NCI-H1105 treated with DMSO at 0.1 percent for 48 hours (cell line): Measurements from ENCODE around the gene SLFN12L.
"Not testable (repeated sequence)": the region's sequence is repeated elsewhere in the genome, so short reads cannot be mapped to it uniquely, and the experiment has no call there.

ENCODE experiments used
- DNase-seq: peaks from one replicate; lab custom pipeline; 2025; lab: John Stamatoyannopoulos, UW

SLFN12L gene

GRCh38 chr17:35537601-35538141 is at the start of gene SLFN12L:
Gene SLFN12L (minus strand): TSS chr17:35537678. CDS start chr17:35522364, 15,314 bp downstream.
- no peak for DNase-seq

DNA sequence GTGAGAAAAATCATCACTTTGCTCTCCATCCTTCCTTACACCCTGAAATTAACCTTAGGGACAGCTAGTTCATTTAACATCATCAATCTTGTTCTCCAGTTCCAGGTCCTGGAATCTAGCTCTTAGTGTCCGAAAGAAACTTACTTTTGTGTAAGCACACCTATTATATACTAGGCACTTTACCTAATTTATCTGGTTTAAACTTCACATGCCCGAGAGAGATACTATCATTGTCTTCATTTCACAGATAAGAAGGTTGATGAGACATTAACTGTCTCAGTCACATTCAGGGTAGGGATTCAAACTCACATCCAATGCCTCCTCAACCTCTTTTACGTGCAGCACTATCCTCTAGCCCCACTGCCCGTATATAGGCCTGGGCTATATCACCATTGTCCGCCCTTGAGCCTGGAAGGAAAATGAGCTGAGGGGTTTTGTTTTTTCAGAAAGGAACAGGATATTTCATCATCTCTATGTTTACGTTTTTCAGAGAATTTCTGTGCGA is 49.1 kb upstream of the SLFN12L start:
- DNase-seq, result no peak

GRCh38 chr17:35584061-35584460 is 46.6 kb upstream of the SLFN12L start:
- no peak for DNase-seq

GRCh38 chr17:35578929-35579432 is 41.5 kb upstream of the SLFN12L start:
- no peak for DNase-seq

DNA sequence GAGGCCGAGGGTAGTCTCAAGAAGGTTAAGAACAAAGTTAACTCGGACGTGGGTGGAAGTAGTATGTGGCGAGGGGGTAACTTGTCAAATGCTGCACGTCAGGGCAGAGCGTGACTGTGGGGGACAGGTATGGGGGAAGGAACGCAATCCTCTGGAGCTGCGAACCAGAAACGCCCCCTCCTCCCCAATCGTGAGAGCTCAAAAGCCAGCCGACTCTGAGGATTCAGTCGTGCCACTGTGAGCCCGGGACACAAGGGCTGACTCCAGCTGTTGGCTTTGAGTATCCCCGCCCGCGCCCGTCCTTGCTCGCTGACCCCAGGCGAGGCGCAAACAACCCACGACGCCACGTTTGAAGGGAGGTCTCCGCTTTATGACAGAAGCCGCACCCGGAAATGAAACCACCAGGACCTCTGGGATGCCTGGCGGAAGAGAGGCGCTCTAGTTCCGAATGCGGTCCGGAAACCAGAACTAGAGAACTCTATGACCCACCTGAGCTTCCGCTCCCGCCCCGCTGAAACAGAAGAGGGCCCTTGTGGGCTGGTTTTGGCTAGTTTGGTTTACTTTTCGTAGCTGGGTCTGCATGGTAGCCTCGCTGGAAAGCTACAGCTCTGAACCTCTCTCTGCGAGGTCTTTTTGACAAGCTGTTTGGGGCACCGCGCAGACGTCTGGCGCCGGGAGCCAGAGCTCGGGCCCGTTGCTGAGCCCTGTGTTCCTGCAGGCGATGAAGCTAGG is 40.9 kb upstream of the SLFN12L start, which contains the start of gene PEX12:
Gene PEX12 (minus strand): TSS at position 375 of the 732 bp plus-strand sequence. CDS start 550 bp downstream, outside the sequence.
- DNase-seq, result peak; percentile 87

DNA sequence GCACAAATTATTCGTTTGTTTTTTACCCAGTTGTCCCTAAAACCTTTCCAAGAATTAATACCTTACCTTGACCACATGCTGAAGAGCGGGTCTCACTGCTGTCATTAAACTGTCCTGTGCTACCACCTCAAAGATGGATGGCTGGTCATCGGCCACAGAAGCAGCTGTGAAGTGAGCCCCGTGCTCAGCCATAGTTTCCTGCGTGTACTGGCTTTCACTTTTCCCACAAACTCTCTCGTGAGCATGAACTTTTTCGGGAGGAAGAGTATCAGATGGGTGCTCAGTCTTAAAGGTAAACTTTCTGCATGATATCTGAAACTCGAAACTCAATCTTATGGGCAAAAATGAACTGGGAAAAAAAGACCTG is 40.3 kb upstream of the SLFN12L start:
- DNase-seq, result no peak

- no peak for DNase-seq
Observed at GRCh38 chr17:35575759-35576158, 38.3 kb upstream of the SLFN12L start.

GRCh38 chr17:35569405-35569804 is 31.9 kb upstream of the SLFN12L start:
- no peak for DNase-seq

GRCh38 chr17:35568561-35568960 is 31.1 kb upstream of the SLFN12L start:
- no peak for DNase-seq

DNA sequence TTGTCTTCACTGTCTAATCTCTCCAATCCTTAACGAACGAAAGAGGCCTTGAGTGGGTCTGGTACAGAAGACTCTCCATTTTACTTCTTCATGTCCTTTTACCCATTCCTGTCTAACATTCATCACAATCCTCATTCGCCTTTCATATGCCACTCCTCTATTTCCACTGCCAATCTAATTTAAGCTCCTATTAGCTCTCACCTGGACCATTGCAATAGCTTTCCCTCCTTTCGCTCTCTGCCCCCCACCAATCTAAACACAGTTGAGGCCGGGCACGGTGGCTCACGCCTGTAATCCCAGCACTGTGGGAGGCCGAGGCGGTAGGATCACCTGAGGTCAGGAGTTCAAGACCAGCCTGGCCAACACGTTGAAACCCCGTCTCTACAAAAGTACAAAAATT is 29.5 kb upstream of the SLFN12L start:
- DNase-seq, result no peak

DNA sequence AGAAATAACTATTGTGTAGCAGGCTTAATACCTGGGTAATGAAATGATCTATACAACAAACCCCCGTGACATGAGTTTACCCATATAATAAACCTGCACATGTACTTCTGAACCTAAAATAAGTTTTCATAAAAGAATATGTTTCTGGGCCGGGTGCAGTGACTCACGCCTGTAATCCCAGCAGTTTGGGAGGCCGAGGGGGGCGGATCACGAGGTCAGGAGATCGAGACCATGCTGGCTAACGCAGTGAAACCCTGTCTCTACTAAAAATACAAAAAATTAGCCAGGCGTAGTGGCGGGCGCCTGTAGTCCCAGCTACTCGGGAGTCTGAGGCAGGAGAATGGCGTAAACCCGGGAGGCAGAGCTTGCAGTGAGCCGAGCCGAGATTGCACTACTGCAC is 25.7 kb upstream of the SLFN12L start:
- DNase-seq, result not testable (repeated sequence)

DNA sequence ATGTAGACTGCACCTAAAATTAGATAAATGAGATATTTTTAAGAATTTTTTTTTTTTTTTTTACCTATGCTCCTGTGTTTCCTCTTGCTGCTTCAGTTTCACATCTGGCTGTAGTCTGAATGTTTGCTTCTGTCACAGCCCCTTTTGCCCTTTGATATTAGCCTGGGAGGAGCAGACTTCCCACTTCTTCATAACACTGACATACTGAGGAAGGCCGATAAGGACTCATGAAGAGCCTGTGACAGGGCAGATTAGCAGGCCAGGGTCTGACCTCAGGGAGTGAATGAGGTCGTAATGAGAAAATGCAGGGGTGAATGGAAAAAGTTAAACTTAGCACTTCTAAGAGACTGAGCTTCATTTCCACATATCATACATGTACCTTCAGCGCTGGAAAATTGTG is 23.2 kb upstream of the SLFN12L start, which contains the start of gene SLFN14:
Gene SLFN14 (minus strand): TSS at position 117 of the 400 bp plus-strand sequence. CDS start 2,757 bp downstream, outside the sequence.
- no peak for DNase-seq

- no peak for DNase-seq
Observed at GRCh38 chr17:35559495-35560210, 22.2 kb upstream of the SLFN12L start.

DNA sequence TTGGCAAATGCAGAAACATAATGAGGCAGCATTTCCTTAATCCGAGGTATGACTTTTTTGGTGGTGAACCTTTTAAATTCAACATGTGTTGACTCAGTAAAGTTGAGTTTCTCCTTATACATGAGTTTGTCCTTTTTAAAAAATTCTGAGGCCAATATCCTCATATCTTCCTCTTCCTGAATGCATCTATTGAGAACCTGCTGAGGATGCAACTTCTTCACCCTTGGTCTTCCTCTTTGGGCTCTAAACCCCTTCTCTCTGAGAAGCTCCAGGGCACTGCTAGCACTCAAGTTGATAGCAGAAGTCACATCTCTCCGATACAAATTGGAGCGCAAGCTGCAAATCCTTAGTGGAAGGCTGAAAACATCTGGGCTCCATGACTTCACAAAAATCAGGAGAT is 19.9 kb upstream of the SLFN12L start:
- DNase-seq, result no peak

DNA sequence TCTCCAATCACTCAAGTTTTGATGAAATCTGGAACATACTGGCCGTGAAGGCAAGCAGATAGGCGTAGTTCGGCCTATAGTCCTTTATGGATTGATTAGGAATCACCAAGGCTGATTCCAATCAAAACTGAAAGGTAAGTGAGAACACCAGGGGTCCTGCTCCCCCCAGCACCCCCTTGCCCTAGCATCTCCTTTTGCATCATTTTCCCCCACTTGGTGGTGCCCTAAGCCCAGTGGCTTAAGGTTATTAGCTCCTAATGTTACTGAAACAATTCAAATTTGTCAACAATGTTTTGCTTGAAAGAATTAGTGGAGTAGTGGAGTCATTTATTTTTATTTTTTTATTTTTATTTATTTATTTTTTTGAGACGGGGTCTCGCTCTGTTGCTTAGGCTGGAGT is 18.2 kb upstream of the SLFN12L start:
- no peak for DNase-seq

DNA sequence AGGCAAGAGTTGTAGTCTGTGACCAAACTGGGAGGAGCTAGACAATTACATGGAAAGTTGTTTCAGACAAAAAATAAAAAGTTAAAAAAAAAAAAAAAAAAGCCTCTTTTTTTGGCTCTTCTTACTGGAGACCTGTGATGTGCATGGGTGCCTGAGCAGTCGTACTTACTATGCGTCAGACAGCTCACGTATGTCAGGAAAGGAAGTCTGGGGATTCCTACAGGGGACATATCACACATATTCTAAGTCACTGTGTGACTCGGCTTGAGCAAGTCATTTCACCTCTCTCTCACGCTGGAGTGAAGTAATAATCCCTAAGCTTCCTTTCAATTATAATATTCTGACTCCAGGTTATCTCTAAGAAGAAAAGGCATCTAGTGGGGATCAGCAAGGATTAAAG is 17.2 kb upstream of the SLFN12L start:
- DNase-seq, result no peak

GRCh38 chr17:35553310-35553709 is 15.8 kb upstream of the SLFN12L start:
- DNase-seq, result no peak

DNA sequence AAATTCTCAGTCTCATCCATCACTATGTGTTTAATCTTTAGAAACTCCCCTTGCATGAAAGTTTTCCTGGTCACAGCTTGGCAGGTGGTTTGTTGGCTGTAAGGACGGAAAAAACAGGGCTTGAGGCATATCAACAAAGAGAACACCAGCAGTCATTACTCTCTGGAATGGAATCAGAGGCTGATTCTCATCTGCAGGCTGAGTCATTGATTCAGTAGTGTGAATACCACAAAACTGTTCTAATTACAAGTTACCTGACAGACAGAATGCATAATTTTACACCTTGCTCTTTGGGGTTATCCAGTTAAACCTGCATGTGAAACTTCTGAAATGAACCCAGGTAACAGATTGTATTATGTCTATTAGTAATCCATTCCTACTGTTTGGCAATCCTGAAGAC is 11.5 kb upstream of the SLFN12L start:
- DNase-seq, result no peak

- DNase-seq, result no peak
Observed at GRCh38 chr17:35548208-35548810, 10.8 kb upstream of the SLFN12L start.

- no peak for DNase-seq
Observed at GRCh38 chr17:35546487-35546886, 9.0 kb upstream of the SLFN12L start.

DNA sequence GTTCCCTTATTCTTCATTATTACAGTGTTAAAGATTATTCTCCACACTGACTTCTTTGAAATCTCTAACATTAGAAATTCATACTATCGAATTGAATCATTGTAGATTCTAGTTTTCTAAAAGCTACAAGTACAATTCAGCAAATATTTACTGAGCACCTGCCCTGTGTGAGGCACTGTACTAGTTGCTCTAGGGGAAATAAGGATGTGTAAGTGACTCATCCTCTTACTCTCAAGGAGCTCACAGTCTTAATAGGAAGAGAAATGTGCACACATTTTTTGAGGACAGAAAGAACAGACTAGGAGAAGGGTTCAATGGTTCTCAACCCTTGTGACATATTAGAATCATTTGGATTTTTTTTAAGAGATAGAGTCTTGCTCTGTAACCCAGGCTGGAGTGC is 7.7 kb upstream of the SLFN12L start:
- no peak for DNase-seq

DNA sequence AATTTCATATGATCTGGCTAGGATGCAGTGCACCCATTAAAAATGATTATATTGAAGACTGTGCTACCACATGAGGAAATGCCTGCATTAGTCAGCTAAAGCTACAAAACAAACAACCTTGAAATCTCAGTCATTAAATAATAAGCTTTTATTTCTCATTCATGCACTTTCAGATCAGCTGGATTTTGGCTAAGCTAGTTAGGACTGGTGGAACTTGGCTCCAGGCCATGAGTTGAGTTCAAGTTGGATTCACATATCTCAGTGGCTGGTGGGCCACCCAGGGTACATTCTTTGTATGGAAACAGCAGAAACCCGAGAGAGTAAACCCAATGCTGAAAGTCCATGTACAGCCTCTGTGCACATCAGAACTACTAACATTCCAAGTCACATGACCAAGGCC is 6.4 kb upstream of the SLFN12L start:
- DNase-seq, result no peak
